ENCODE results near the gene INSR.

The INSR gene

DNA sequence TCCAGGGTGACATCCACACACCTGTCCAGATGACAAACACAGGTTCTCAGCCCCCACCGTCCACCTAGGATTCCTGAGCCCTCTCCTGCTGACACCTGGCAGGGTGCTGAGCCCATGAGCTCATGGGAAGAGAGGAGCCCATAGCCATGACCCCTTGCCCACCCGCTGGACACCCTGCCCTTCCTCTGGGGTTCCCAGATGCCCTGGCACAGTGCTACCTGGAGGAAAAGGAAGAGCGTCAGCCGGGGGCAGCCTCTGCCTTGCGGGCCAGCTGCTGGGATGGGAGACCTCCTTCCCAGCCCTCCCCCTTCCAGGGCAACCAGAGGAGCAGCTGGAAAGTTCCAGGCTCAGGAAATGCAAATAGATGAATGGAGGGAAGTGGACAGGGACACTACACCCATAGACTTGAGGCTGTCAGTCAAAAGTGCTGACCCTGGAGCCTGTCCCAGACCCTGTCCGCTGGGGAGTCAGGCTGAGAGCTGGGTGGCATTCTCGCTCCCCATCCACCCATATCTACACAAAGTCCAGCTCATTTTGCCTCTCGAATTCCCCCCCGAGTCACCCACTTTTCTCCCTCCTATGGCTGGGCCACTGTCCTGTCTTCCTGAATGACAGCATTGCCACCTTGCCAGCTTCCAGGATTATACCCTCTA is 42.2 kb upstream of the INSR start:
- DNase-seq (ENCODE audit: low read depth, low spot score) = no peak
- ChIA-PET POLR2A (no interaction called here), CTCF (interaction anchor here (0.5 to 7.1 kb wide), 5 partner anchors 18 to 235 kb away, joined by 3 to 167 read pairs (median 4); no protein-coding TSS in a partner anchor)
- TF ChIP-seq, protein P1, sequence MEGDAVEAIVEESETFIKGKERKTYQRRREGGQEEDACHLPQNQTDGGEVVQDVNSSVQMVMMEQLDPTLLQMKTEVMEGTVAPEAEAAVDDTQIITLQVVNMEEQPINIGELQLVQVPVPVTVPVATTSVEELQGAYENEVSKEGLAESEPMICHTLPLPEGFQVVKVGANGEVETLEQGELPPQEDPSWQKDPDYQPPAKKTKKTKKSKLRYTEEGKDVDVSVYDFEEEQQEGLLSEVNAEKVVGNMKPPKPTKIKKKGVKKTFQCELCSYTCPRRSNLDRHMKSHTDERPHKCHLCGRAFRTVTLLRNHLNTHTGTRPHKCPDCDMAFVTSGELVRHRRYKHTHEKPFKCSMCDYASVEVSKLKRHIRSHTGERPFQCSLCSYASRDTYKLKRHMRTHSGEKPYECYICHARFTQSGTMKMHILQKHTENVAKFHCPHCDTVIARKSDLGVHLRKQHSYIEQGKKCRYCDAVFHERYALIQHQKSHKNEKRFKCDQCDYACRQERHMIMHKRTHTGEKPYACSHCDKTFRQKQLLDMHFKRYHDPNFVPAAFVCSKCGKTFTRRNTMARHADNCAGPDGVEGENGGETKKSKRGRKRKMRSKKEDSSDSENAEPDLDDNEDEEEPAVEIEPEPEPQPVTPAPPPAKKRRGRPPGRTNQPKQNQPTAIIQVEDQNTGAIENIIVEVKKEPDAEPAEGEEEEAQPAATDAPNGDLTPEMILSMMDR (IDR thresholded peaks at IDR 0.05; ENCODE audit: insufficient read depth, low read length, missing control alignments) = no peak
- no peak overlapping the region for H3K4me3 ChIP-seq (ENCODE audit: low read depth, low read length)

DNA sequence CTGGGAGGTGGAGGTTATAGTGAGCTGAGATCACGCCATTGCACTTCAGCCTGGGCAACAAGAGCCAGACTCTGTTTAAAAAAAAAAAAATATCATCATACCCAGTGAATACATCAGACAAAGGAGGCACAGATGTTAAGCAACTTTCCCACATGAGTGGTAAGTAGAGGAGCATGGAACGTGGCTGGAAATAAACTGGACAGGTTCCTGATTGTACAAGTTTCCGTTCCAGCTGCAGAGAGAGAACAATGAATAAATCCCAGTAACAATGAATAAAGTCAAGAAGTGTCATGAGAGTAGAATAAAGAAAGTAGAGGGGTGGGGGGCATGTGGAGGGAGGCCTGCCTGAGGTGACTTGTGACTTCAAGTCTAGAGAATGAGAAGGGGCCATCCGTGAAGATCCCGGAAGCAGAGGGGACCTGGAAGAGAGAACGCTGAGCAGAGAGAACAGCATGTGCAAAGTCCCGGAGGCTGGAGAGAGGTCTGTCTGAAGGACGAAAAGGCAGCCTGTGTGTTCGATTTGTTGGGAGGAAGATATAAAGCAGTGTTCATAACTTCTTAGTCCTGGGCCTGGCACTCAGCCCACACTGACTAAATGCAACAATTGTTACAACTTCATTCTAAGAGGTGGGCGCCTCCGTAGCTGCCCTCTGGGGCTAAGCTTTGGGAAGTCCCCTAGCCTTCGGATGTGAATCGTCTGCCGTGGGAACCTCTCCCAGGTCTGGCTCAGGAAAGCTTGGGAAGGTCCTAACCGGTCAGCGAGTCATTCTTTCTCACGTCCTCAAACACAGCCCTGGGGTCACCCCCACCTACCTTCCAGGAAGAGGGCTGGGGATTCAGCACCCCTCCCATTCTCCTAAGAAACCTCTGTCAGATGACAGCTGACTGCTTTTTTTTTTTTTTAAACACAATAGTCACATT is 39.2 kb upstream of the INSR start:
- no peak for DNase-seq (ENCODE audit: low read depth, low spot score)
- TF ChIP-seq, protein P1 (IDR thresholded peaks at IDR 0.05; ENCODE audit: insufficient read depth, low read length, missing control alignments) = no peak
- no peak overlapping the region for H3K4me3 ChIP-seq (ENCODE audit: low read depth, low read length)
- CTCF ChIA-PET = interaction anchor here (1.1 to 1.8 kb wide), 2 partner anchors 231 to 235 kb away, joined by 4 to 8 read pairs; no protein-coding TSS in a partner anchor
- POLR2A ChIA-PET = no interaction called here

DNA sequence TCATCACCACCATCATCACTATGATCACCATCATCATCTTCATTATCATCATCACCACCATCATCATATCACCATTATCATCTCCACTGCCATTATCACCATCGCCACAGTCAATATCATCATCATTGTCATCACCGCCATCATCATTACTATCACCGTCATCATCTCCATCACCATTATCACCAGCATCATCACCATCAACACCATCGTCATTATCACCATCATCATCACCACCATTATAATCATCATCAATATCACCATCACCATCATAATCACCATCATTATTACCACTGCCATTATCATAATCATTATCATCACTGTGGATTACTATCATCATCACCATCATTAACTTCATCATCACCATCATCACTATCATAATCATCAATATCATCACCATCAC is 37.2 kb upstream of the INSR start:
- H3K4me3 ChIP-seq (ENCODE audit: low read depth, low read length) = no peak overlapping the region
- TF ChIP-seq, protein P1 (IDR thresholded peaks at IDR 0.05; ENCODE audit: insufficient read depth, low read length, missing control alignments) = no peak
- DNase-seq (ENCODE audit: low read depth, low spot score) = no peak
- POLR2A ChIA-PET = no interaction called here
- CTCF ChIA-PET = no interaction called here

DNA sequence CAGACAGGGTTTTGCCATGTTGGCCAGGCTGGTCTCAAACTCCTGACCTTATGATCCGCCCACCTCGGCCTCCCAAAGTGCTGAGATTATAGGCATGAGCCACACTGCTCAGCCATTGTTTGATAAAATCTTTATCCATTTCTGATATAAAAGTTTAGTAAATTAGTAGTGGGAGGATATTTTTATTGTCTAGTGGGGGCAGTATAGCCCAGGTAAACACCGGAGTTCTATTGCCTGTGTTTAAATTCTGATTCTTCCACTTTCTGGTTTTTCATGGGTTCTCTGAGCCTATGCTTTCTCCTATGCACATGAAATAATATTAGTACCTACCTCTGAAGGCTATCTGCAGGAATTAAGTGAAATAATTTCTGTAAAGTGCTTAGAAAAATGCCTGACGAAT is 34.4 kb upstream of the INSR start:
- H3K4me3 ChIP-seq (ENCODE audit: low read depth, low read length) = no peak overlapping the region
- TF ChIP-seq, protein P1 (IDR thresholded peaks at IDR 0.05; ENCODE audit: insufficient read depth, low read length, missing control alignments) = no peak
- DNase-seq (ENCODE audit: low read depth, low spot score) = no peak
- POLR2A ChIA-PET = no interaction called here
- CTCF ChIA-PET = interaction anchor here (2.6 kb wide), 1 partner anchor 12 kb away, joined by 15 read pairs; no protein-coding TSS in a partner anchor

DNA sequence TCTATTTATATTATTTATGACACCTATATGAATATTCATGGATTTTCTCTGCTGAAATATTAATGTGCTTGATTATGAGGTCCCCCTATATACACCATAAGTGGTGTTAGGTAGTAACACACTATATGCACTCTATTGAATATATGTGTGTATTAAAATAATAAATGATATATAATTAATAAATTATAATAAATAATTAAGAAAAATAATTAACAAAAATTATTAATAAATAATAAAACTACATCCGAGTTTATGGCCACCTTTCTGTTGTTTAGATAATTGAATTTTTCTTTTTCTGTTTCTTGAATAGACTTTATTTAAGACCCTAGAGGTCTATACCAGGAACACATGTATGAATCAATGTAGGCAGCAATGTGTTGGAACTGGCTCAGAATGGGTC is 33.6 kb upstream of the INSR start:
- TF ChIP-seq, protein P1 (IDR thresholded peaks at IDR 0.05; ENCODE audit: insufficient read depth, low read length, missing control alignments) = no peak
- ChIA-PET CTCF (interaction anchor here (0.9 kb wide), 1 partner anchor 229 kb away, joined by 3 read pairs; no protein-coding TSS in a partner anchor), POLR2A (no interaction called here)
- no peak for DNase-seq (ENCODE audit: low read depth, low spot score)
- no peak overlapping the region for H3K4me3 ChIP-seq (ENCODE audit: low read depth, low read length)

All from AG04449 (cell line).